ENCODE measurements around the gene CAMK4.
"Not testable (repeated sequence)": the region's sequence is repeated elsewhere in the genome, so short reads cannot be mapped to it uniquely, and the experiment has no call there.

CAMK4 gene

GRCh38 chr5:111261610-111262009 lies 37.4 kb downstream of the CAMK4 start:
- DNase-seq, result no peak

GRCh38 chr5:111262153-111262552 lies 38.0 kb downstream of the CAMK4 start:
- DNase-seq, result no peak

- DNase-seq, result no peak
These were observed 38.6 kb downstream of the CAMK4 start for GRCh38 chr5:111262815-111263214.

- no peak for DNase-seq
These were observed 42.3 kb downstream of the CAMK4 start for GRCh38 chr5:111266491-111266890.

- no peak for DNase-seq
These were observed 44.1 kb downstream of the CAMK4 start for GRCh38 chr5:111268300-111268699.

- no peak for DNase-seq
These were observed 47.7 kb downstream of the CAMK4 start for GRCh38 chr5:111271885-111272284.

- DNase-seq, result no peak
These were observed 52.9 kb downstream of the CAMK4 start for GRCh38 chr5:111277061-111277460.

GRCh38 chr5:111278858-111279504 lies 54.8 kb downstream of the CAMK4 start:
- DNase-seq, result peak; percentile 89

GRCh38 chr5:111280282-111280951 lies 56.2 kb downstream of the CAMK4 start:
- no peak for DNase-seq

- DNase-seq, result no peak
These were observed 58.6 kb downstream of the CAMK4 start for GRCh38 chr5:111282798-111283197.

GRCh38 chr5:111284825-111285224 lies 60.6 kb downstream of the CAMK4 start:
- no peak for DNase-seq

GRCh38 chr5:111294551-111294950 lies 70.4 kb downstream of the CAMK4 start:
- no peak for DNase-seq

- no peak for DNase-seq
These were observed 71.5 kb downstream of the CAMK4 start for GRCh38 chr5:111295649-111296048.

- no peak for DNase-seq
These were observed 72.4 kb downstream of the CAMK4 start for GRCh38 chr5:111296570-111296969.

GRCh38 chr5:111299067-111299481 lies 74.9 kb downstream of the CAMK4 start:
- DNase-seq, result no peak

GRCh38 chr5:111299831-111300432 lies 75.7 kb downstream of the CAMK4 start:
- DNase-seq, result no peak

- no peak for DNase-seq
These were observed 77.1 kb downstream of the CAMK4 start for GRCh38 chr5:111301264-111301663.

- DNase-seq, result not testable (repeated sequence)
These were observed 77.9 kb downstream of the CAMK4 start for GRCh38 chr5:111302043-111302442.

- no peak for DNase-seq
These were observed 84.8 kb downstream of the CAMK4 start for GRCh38 chr5:111308951-111309350.

GRCh38 chr5:111309384-111309783 lies 85.2 kb downstream of the CAMK4 start:
- no peak for DNase-seq

- DNase-seq, result no peak
These were observed 86.8 kb downstream of the CAMK4 start for GRCh38 chr5:111310711-111311620.

GRCh38 chr5:111311666-111312065 lies 87.5 kb downstream of the CAMK4 start:
- no peak for DNase-seq

GRCh38 chr5:111313017-111313724 lies 89.0 kb downstream of the CAMK4 start:
- no peak for DNase-seq
